Measurements from ENCODE around the gene SIT1.

Gene SIT1, protein sequence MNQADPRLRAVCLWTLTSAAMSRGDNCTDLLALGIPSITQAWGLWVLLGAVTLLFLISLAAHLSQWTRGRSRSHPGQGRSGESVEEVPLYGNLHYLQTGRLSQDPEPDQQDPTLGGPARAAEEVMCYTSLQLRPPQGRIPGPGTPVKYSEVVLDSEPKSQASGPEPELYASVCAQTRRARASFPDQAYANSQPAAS

DNA sequence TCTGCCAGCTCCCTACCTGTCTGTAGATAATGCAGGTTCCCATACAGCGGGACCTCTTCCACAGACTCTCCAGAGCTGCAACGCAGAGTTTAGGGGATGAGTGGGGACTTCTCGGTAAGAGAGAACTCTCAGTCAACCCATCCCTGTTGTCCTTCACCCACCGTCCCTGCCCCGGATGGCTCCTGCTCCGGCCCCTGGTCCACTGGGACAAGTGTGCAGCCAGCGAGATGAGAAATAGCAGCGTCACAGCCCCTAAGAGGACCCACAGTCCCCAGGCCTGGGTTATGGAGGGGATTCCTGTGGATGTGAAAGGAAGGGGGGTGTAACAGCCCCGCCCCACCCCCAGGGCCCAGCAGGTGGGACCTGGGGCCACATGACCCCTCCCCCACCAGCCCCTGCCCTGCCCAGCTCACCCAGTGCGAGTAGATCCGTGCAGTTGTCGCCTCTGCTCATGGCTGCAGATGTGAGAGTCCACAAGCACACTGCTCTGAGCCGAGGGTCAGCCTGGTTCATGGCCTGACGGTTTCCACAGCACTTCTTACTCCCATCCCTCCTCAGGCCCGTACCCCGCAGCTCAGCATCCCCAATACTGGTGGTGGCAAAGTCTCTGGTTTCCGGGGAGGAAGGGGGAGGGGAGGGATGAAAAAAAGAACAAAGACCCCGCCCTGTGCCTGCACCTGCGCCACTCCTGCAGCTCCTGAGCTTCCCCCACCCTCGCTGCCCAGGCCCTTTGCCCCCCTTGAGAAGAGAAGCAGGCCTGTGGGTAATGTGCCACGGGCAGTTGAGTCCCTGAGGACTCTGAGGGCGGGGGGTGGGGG, at the start of gene SIT1:
SIT1 (minus strand) TSS at position 591 of the 818 bp plus-strand sequence; CDS start at position 513, 78 bp downstream.
- TF ChIP-seq, protein P1, sequence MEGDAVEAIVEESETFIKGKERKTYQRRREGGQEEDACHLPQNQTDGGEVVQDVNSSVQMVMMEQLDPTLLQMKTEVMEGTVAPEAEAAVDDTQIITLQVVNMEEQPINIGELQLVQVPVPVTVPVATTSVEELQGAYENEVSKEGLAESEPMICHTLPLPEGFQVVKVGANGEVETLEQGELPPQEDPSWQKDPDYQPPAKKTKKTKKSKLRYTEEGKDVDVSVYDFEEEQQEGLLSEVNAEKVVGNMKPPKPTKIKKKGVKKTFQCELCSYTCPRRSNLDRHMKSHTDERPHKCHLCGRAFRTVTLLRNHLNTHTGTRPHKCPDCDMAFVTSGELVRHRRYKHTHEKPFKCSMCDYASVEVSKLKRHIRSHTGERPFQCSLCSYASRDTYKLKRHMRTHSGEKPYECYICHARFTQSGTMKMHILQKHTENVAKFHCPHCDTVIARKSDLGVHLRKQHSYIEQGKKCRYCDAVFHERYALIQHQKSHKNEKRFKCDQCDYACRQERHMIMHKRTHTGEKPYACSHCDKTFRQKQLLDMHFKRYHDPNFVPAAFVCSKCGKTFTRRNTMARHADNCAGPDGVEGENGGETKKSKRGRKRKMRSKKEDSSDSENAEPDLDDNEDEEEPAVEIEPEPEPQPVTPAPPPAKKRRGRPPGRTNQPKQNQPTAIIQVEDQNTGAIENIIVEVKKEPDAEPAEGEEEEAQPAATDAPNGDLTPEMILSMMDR (IDR thresholded peaks at IDR 0.05; ENCODE audit: low read depth, low read length) = no peak
- no peak for DNase-seq (ENCODE audit: extremely low read depth, low read depth)

DNA sequence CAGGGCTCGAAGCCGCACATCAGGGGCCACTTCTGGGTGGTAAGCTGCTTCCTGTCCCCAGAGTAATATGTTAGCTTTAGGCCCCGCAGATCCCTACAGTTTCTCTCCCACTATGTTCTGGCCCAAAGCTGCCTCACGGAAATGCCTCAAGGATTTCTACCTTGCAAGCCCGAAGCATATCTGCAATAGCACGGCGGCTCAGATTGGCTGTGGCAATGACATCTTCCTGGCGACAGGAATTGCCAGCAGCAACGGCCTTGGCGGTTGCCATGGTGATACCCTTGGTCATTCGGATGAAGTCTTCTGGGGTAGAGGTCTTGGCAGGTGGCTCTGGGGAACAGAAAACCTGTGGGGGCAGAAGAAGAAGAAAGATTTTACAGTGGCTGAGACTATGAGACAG, 49.3 kb upstream of the SIT1 start:
- TF ChIP-seq, protein P1 (IDR thresholded peaks at IDR 0.05; ENCODE audit: low read depth, low read length) = no peak
- no peak for DNase-seq (ENCODE audit: extremely low read depth, low read depth)

DNA sequence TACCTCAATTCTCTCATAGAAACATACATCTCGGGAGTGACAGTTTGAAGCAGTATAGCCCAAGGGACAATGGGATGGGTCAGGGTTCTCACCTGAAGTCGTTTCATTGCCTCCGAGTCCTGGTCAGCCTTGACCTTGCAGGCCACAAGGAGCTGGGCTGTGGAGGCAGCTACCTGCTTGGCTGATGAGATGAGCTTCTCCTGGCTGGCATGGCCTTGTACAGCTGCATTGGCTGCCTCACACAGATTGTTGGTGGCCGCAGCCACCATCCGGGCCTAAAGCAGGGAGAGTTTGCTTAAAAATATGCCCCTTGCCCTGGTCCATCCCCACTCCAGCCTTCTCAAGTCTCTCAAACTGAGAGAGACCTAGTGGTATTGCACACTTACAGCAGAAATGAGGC, 47.5 kb upstream of the SIT1 start:
- DNase-seq (ENCODE audit: extremely low read depth, low read depth) = no peak
- TF ChIP-seq, protein P1 (IDR thresholded peaks at IDR 0.05; ENCODE audit: low read depth, low read length) = no peak

DNA sequence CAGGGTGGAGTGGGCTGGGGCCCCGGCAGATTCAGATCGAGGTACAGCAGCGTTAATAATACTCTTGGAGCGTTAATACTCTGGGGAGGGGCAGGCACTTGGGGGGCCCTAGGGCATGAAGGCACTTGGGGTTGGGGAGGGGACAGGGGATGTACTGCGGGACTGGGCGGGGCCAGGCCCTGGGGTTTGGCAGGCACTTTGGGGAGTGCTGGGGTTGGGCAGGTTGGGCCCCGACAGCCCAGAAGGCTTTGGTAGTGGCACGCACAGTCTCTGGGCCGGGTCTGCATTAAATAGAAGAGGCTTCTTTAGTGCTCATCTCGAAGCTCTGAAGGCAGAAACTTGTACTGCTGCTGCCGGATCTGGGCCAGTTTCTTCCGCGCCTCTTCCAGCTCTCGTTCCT, 46.8 kb upstream of the SIT1 start:
- TF ChIP-seq, protein P1 (IDR thresholded peaks at IDR 0.05; ENCODE audit: low read depth, low read length) = no peak
- no peak for DNase-seq (ENCODE audit: extremely low read depth, low read depth)

DNA sequence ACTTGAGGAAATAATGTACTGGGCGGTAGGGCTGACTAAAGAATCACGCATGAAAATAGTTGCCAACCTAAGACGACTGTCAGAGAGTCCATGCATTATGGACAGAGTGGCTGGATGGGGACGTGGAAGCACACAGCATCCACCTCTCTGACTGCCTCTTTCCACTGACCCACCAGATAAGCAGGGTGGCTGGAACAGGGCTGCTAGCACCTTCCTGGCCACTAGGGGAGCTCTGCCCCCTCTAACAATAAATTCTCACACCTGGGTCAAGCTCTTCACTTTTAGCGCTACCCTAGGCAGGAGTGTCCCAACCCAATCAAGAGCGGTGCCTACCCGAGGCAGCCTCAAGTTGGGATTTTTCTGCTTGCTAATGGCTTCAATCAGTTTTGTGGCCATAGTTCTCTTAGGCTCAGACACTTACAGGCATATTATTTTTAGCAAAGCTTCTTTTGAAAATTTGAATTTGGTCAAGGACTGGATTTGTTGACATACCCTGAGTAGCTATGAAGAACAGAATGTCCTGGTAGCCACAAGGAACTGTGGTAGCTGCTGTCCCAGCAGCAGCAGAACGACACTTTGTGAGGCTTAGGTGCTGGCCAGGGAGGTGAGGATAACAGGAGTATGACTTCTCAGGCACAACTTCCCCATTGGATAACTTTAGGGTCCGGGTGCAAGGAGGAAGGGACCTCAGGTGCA, 45.9 kb upstream of the SIT1 start:
- TF ChIP-seq, protein P1 (IDR thresholded peaks at IDR 0.05; ENCODE audit: low read depth, low read length) = peak; percentile 93
- DNase-seq (ENCODE audit: extremely low read depth, low read depth) = no peak

DNA sequence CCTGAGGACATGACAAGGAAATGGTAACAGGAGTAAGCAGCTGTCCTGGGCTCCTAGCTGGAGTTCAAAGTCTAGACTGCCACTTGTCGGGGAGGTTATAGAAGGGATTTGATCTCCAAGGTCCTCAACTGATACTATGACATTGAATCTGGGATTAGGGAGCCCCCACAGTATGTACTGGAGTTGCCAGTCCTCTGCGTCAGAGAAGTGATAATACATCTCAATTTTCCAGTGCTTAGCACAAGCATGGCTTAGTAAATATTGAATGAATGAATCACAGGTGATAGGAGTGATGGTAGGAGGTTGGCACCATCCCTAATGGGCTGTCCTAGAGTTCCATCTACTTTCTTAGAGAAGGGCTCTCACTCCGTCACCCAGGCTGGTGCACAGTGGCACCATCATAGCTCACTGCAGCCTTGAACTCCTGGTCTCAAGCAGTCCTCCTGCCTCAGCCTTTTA, 45.2 kb upstream of the SIT1 start:
- TF ChIP-seq, protein P1 (IDR thresholded peaks at IDR 0.05; ENCODE audit: low read depth, low read length) = no peak

More for the DNA sequence above, 45.2 kb upstream of the SIT1 start:
- no peak for DNase-seq (ENCODE audit: extremely low read depth, low read depth)
